Smooth muscle cell (in vitro differentiated cells): ENCODE measurements around the gene NBDY. TPM values are rescaled to one million over a fixed set of nuclear protein-coding genes. Genes with fewer than 3 reads are reported as not detected.

Experiments used
- DNase-seq: peaks from one replicate; lab custom pipeline; 2025; ENCODE audit not compliant: unreplicated experiment; lab: John Stamatoyannopoulos, UW
- H2AFZ ChIP-seq: fragments of 200-600 bp; sonication (generic); 2 replicates; pipeline ENCODE4 v1.6.0; 2016; ENCODE audit warnings: antibody characterized with exemption, low read depth, mild to moderate bottlenecking
- H3F3A ChIP-seq: fragments of 200-600 bp; sonication (generic); 2 replicates; pipeline ENCODE4 v1.6.0; 2017; ENCODE audit warnings: antibody characterized with exemption, low read depth
- H3K27ac ChIP-seq: fragments of 200-600 bp; sonication (generic); 2 replicates; pipeline ENCODE4 v1.5.1; 2016; ENCODE audit warnings: low read depth, mild to moderate bottlenecking
- H3K27me3 ChIP-seq: fragments of 200-600 bp; sonication (generic); 2 replicates; pipeline ENCODE4 v1.6.1; 2016; ENCODE audit warnings: low read depth, mild to moderate bottlenecking
- H3K36me3 ChIP-seq: fragments of 200-600 bp; sonication (generic); 2 replicates; pipeline ENCODE4 v1.5.1; 2016; ENCODE audit warnings: low read depth
- H3K4me1 ChIP-seq: fragments of 200-600 bp; sonication (generic); 2 replicates; pipeline ENCODE4 v1.5.1; 2016; ENCODE audit warnings: low read depth
- H3K4me2 ChIP-seq: fragments of 200-600 bp; sonication (generic); 2 replicates; pipeline ENCODE4 v1.6.0; 2016; ENCODE audit warnings: mild to moderate bottlenecking
- H3K4me3 ChIP-seq: fragments of 200-600 bp; sonication (generic); 2 replicates; pipeline ENCODE4 v1.5.1; 2016; ENCODE audit warnings: mild to moderate bottlenecking
- H3K79me2 ChIP-seq: fragments of 200-600 bp; sonication (generic); 2 replicates; pipeline ENCODE4 v1.6.0; 2016; ENCODE audit warnings: low read depth, mild to moderate bottlenecking
- H3K9ac ChIP-seq: fragments of 200-600 bp; sonication (generic); 2 replicates; pipeline ENCODE4 v1.6.0; 2016; ENCODE audit warnings: low read depth
- H3K9me3 ChIP-seq: fragments of 200-600 bp; sonication (generic); replicated peaks from 2 replicates; pipeline ENCODE4 v1.5.1; 2016; ENCODE audit warnings: low read depth
- H4K20me1 ChIP-seq: fragments of 200-600 bp; sonication (generic); 2 replicates; pipeline ENCODE4 v1.6.0; 2016; ENCODE audit warnings: low read depth
- WGBS: methylation state at CpG from one replicate; pipeline ENCODE4 v1.1.7; 2016; ENCODE audit warnings: low lambda C conversion rate; 5-methylcytosine and 5-hydroxymethylcytosine counted together
- polyA plus RNA-seq: library from polyadenylated mRNA; unstranded; fragments of >200 nt; fragmentation: Nextera tagmentation; extraction: Ambion mirVana; gene quantifications from 2 replicates; pipeline ENCODE4 v1.2.1, GENCODE V29; 2016
- total RNA-seq: library from RNA; depleted of rRNA; stranded (reverse); fragments of >200 nt; gene quantifications from 2 replicates; pipeline ENCODE4 v1.2.3, GENCODE V29; 2014
- TF ChIP-seq, protein P1 (sequence below): fragments of 200-600 bp; sonication (generic); IDR thresholded peaks from 2 replicates; pipeline ENCODE4 v1.5.1; 2017; ENCODE audit warnings: borderline replicate concordance, mild to moderate bottlenecking, antibody characterized with exemption; ENCODE audit not compliant: insufficient read depth, poor library complexity, severe bottlenecking

The NBDY gene
- total and polyA plus RNA-seq, 2 experiments from 2014 or later: 23.0 to 226 TPM

DNA sequence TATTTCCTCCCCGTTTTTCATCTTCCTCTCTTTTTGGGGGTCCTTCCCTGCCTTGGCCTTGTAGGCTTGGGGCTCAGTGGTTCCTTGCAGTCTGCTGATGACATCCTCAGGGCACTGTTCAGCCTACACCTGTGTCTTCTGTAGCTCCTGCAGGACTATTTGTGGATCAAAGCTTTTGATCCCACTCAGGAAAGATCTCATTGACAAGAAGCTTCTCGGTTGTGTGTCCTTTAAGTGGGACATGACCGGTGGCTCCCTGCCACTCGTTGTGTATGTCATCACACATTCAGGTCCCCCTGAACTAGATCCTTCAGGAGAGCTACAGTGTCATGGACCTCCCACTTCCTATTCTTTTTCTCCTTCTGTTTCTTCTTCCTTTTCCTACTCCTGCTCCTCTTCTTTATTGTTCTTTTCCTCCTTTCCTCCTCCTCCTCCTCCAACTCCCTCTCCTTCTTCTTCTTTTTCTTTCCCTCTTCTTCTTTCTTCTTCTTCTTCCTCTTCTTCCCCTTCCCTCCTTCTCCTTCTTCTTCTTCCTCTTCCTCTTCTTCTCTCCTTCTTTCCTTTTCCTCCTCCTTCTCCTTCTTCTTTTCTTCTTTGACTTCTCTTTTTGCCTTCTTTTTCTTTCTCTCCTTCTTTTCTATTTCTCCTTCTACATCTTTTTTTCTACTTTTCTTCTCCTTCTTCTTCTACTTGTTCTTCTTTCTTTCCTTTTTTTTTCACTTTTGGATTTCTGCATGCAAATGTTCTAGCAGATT is 67.8 kb downstream of the NBDY start:
- TF ChIP-seq, protein P1, sequence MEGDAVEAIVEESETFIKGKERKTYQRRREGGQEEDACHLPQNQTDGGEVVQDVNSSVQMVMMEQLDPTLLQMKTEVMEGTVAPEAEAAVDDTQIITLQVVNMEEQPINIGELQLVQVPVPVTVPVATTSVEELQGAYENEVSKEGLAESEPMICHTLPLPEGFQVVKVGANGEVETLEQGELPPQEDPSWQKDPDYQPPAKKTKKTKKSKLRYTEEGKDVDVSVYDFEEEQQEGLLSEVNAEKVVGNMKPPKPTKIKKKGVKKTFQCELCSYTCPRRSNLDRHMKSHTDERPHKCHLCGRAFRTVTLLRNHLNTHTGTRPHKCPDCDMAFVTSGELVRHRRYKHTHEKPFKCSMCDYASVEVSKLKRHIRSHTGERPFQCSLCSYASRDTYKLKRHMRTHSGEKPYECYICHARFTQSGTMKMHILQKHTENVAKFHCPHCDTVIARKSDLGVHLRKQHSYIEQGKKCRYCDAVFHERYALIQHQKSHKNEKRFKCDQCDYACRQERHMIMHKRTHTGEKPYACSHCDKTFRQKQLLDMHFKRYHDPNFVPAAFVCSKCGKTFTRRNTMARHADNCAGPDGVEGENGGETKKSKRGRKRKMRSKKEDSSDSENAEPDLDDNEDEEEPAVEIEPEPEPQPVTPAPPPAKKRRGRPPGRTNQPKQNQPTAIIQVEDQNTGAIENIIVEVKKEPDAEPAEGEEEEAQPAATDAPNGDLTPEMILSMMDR: no peak
- Histone ChIP-seq H3K27ac (no peak overlapping the region), H3K9me3 (no peaks in the 10 kb centered on the region), H3K9ac (no peak overlapping the region), H3K36me3 (no peaks in the 10 kb centered on the region), H3K4me1 (peaks cover 5% of the 10 kb centered on the region), H3F3A (no peaks in the 10 kb centered on the region), H3K79me2 (no peaks in the 10 kb centered on the region), H3K4me2 (no peak overlapping the region), H3K27me3 (no peaks in the 10 kb centered on the region), H3K4me3 (no peak overlapping the region), H4K20me1 (peaks cover 70% of the 10 kb centered on the region), H2AFZ (no peak overlapping the region)
- DNase-seq: no peak
- 84% methylated on average over 4 of the region's 4 CpGs for WGBS

DNA sequence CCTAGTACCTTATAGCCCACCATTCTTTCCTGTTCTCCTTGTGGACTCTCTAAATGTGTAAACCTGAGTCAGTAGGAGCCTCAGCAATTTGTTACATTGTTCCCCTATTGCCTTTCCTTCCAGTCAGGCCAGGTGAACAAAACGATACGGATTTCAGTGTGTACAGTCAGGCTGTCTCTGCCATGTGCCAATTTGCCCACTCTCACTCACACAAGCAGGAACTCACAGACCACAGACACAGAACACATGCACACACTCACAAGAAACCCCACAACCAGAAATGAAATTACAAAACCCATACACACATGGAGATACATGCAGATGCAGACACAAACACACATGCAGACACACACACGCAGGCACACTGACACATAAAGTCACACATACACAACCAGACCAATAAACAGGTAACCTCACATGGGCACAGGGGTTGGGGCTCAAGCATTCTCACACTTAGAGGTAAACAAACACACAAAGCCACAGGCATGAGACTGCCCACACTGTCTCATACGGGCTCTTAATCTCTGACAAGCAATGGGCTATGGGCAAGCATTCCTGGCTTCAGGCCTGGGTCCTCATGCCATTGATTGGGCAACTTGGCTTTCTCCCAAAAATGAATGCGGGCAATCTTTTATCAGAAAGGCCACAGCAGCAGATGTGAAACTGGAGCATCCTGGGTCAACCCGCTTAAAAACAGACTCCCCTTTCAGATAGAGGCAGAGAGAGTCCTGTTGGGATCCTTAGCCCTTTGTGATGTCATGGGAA is 68.7 kb downstream of the NBDY start:
- H3K4me3 ChIP-seq: no peak overlapping the region
- H3K27me3 ChIP-seq: no peaks in the 10 kb centered on the region
- H3K9ac ChIP-seq: no peak overlapping the region
- peaks cover 5% of the 10 kb centered on the region for H3K4me1 ChIP-seq
- H3K9me3 ChIP-seq: no peaks in the 10 kb centered on the region
- no peak overlapping the region for H2AFZ ChIP-seq
- H3K36me3 ChIP-seq: no peaks in the 10 kb centered on the region
- H3K27ac ChIP-seq: no peak overlapping the region
- no peaks in the 10 kb centered on the region for H3K79me2 ChIP-seq
- H4K20me1 ChIP-seq: peaks cover 70% of the 10 kb centered on the region
- no peak overlapping the region for H3K4me2 ChIP-seq
- no peaks in the 10 kb centered on the region for H3F3A ChIP-seq
- 65% methylated on average over 6 of the region's 6 CpGs for WGBS
- no peak for DNase-seq
- TF ChIP-seq, protein P1: no peak

- Histone ChIP-seq H3K9me3 (no peaks in the 10 kb centered on the region), H3F3A (no peaks in the 10 kb centered on the region), H3K27me3 (no peaks in the 10 kb centered on the region), H3K4me2 (no peak overlapping the region), H3K36me3 (no peaks in the 10 kb centered on the region), H3K4me1 (peaks cover 5% of the 10 kb centered on the region), H3K4me3 (no peak overlapping the region), H3K9ac (no peak overlapping the region), H4K20me1 (peaks cover 70% of the 10 kb centered on the region), H3K27ac (no peak overlapping the region), H2AFZ (no peak overlapping the region), H3K79me2 (no peaks in the 10 kb centered on the region)
- no peak for DNase-seq
- WGBS: 73% methylated on average over 5 of the region's 5 CpGs
- TF ChIP-seq, protein P1: no peak
These were observed 69.3 kb downstream of the NBDY start for GRCh38 chrX:56798339-56798711.
